Mesodermal cell (in vitro differentiated cells): ENCODE measurements around the gene P2RX3.
A peak's percentile ranks its signal among the peaks of the same experiment; 100 is the strongest.

Source experiments
- H3K27ac ChIP-seq: 2 replicates; pipeline ENCODE4 v1.7.0; 2013; ENCODE audit warnings: mild to moderate bottlenecking, low read depth, low read length, moderate library complexity; ENCODE audit not compliant: severe bottlenecking
- H3K36me3 ChIP-seq: 2 replicates; pipeline ENCODE4 v1.7.1; 2013; ENCODE audit warnings: mild to moderate bottlenecking, low read length, moderate library complexity; ENCODE audit not compliant: control insufficient read depth, insufficient read depth
- H3K4me1 ChIP-seq: one replicate; pipeline ENCODE4 v1.7.1; 2013; ENCODE audit warnings: mild to moderate bottlenecking, low read length; ENCODE audit not compliant: insufficient read depth, control insufficient read depth, poor library complexity, severe bottlenecking
- H3K4me3 ChIP-seq: 2 replicates; pipeline ENCODE4 v1.7.0; 2013; ENCODE audit warnings: low read length, control low read depth, mild to moderate bottlenecking; ENCODE audit not compliant: insufficient read depth, poor library complexity, severe bottlenecking; ENCODE audit errors: extremely low read depth
- H3K9me3 ChIP-seq: 2 replicates; pipeline ENCODE4 v1.7.1; 2013; ENCODE audit warnings: mild to moderate bottlenecking, low read length, moderate library complexity; ENCODE audit not compliant: control insufficient read depth
- WGBS, 2 experiments: methylation state at CpG; one replicate each; pipeline ENCODE4 v1.1.5; 2013; ENCODE audit warnings: missing lambda C conversion rate in 2 of 2; ENCODE audit not compliant: insufficient coverage in 2 of 2; 5-methylcytosine and 5-hydroxymethylcytosine counted together

P2RX3 gene

GRCh38 chr11:57320719-57321387 lies 17.3 kb upstream of the P2RX3 start:
- 100% methylated on average over 1 of the region's 2 CpGs for WGBS, 2 experiments
- H3K4me1 ChIP-seq: peaks cover 61% of the 10 kb centered on the region
- H3K4me3 ChIP-seq: no peak overlapping the region
- no peaks in the 10 kb centered on the region for H3K9me3 ChIP-seq
- peaks cover 61% of the 10 kb centered on the region for H3K36me3 ChIP-seq
- no peak overlapping the region for H3K27ac ChIP-seq

- no peaks in the 10 kb centered on the region for H3K9me3 ChIP-seq
- peak overlapping the region; percentile 80 for H3K4me3 ChIP-seq
- H3K4me1 ChIP-seq: peaks cover 58% of the 10 kb centered on the region
- WGBS, 2 experiments: 78 to 81% methylated on average over 3 to 6 of the region's 6 CpGs
- peak overlapping the region; percentile 83 for H3K27ac ChIP-seq
- peaks cover 61% of the 10 kb centered on the region for H3K36me3 ChIP-seq
These were observed 16.5 kb upstream of the P2RX3 start for GRCh38 chr11:57321388-57322255.

- H3K27ac ChIP-seq: peak overlapping the region; percentile 83
- H3K4me1 ChIP-seq: peaks cover 52% of the 10 kb centered on the region
- H3K36me3 ChIP-seq: peaks cover 61% of the 10 kb centered on the region
- WGBS, 2 experiments: 3 to 16% methylated on average over 4 to 7 of the region's 13 CpGs
- peak overlapping the region; percentile 80 for H3K4me3 ChIP-seq
- H3K9me3 ChIP-seq: no peaks in the 10 kb centered on the region
These were observed 15.6 kb upstream of the P2RX3 start for GRCh38 chr11:57322256-57323166.

- WGBS, 2 experiments: 90 to 92% methylated on average over 1 of the region's 3 CpGs
- Histone ChIP-seq H3K4me3 (peak overlapping the region; percentile 80), H3K36me3 (peaks cover 61% of the 10 kb centered on the region), H3K27ac (peak overlapping the region; percentile 99), H3K9me3 (no peaks in the 10 kb centered on the region), H3K4me1 (peaks cover 45% of the 10 kb centered on the region)
These were observed 14.8 kb upstream of the P2RX3 start for GRCh38 chr11:57323167-57323854.

GRCh38 chr11:57323855-57324153 lies 14.3 kb upstream of the P2RX3 start:
- Histone ChIP-seq H3K27ac (peak overlapping the region; percentile 99), H3K36me3 (peaks cover 61% of the 10 kb centered on the region), H3K4me1 (peaks cover 41% of the 10 kb centered on the region), H3K9me3 (no peaks in the 10 kb centered on the region), H3K4me3 (peak overlapping the region; percentile 80)
- 7 to 9% methylated on average over 5 to 8 of the region's 9 CpGs for WGBS, 2 experiments

- 0% methylated on average over 21 to 27 of the region's 64 CpGs for WGBS, 2 experiments
- peak overlapping the region; percentile 80 for H3K4me3 ChIP-seq
- peaks cover 61% of the 10 kb centered on the region for H3K36me3 ChIP-seq
- H3K27ac ChIP-seq: peak overlapping the region; percentile 99
- peaks cover 38% of the 10 kb centered on the region for H3K4me1 ChIP-seq
- H3K9me3 ChIP-seq: no peaks in the 10 kb centered on the region
These were observed 13.8 kb upstream of the P2RX3 start for GRCh38 chr11:57324154-57324885.

GRCh38 chr11:57324886-57325734 lies 13.0 kb upstream of the P2RX3 start, which contains the start of gene TNKS1BP1:
Gene TNKS1BP1 (minus strand): TSS chr11:57324952. CDS start chr11:57321885, 3,067 bp downstream.
- peaks cover 61% of the 10 kb centered on the region for H3K36me3 ChIP-seq
- H3K27ac ChIP-seq: peak within 1 kb of the TSS; percentile 99
- H3K9me3 ChIP-seq: no peaks in the 10 kb centered on the region
- H3K4me1 ChIP-seq: peaks cover 38% of the 10 kb centered on the region
- H3K4me3 ChIP-seq: peak within 1 kb of the TSS; percentile 80
- 4% methylated on average over 34 to 57 of the region's 61 CpGs for WGBS, 2 experiments

GRCh38 chr11:57325735-57326048 lies 12.5 kb upstream of the P2RX3 start:
- WGBS, 2 experiments: 68 to 73% methylated on average over 4 to 5 of the region's 6 CpGs
- Histone ChIP-seq H3K27ac (peak overlapping the region; percentile 99), H3K36me3 (peaks cover 61% of the 10 kb centered on the region), H3K4me3 (peak overlapping the region; percentile 80), H3K9me3 (no peaks in the 10 kb centered on the region), H3K4me1 (peaks cover 38% of the 10 kb centered on the region)

- H3K9me3 ChIP-seq: no peaks in the 10 kb centered on the region
- WGBS, 2 experiments: 91 to 100% methylated on average over 3 to 5 of the region's 5 CpGs
- peaks cover 71% of the 10 kb centered on the region for H3K36me3 ChIP-seq
- no peak overlapping the region for H3K27ac ChIP-seq
- no peak overlapping the region for H3K4me3 ChIP-seq
- H3K4me1 ChIP-seq: peaks cover 20% of the 10 kb centered on the region
These were observed 10.4 kb upstream of the P2RX3 start for GRCh38 chr11:57327721-57328120.
